Colonic mucosa (tissue), 4 donors: ENCODE results near the gene TMEM213. TPM values are rescaled to one million over a fixed set of nuclear protein-coding genes. Genes with fewer than 3 reads are reported as not detected.

Source experiments
- DNase-seq: peaks from one replicate; pipeline ENCODE4 v3.0.0-alpha.2; 2020
- H3K27ac ChIP-seq: fragments of 200-600 bp; one replicate; pipeline ENCODE4 v1.8.0; 2021
- H3K27me3 ChIP-seq: fragments of 200-600 bp; one replicate; pipeline ENCODE4 v1.8.0; 2021
- H3K36me3 ChIP-seq: fragments of 200-600 bp; one replicate; pipeline ENCODE4 v1.8.0; 2021
- H3K4me1 ChIP-seq: fragments of 200-600 bp; one replicate; pipeline ENCODE4 v1.8.0; 2021; ENCODE audit warnings: mild to moderate bottlenecking
- H3K4me3 ChIP-seq: fragments of 200-600 bp; one replicate; pipeline ENCODE4 v1.8.0; 2021
- H3K9ac ChIP-seq, 2 donors: one replicate each; pipeline ENCODE4 v1.7.0; 2013; ENCODE audit warnings: control low read depth in 2 of 2, low read depth in 2 of 2, low read length in 2 of 2
- H3K9me3 ChIP-seq: fragments of 200-600 bp; one replicate; pipeline ENCODE4 v1.8.0; 2021
- CTCF ChIP-seq: fragments of 200-600 bp; IDR thresholded peaks from one replicate; pipeline ENCODE4 v1.8.0; 2022; ENCODE audit warnings: antibody characterized with exemption, mild to moderate bottlenecking
- intact Hi-C: fragments of 100-400 bp; cut with DNase I; formaldehyde crosslinking; loops from one replicate; pipeline ENCODE4 v1.14.1; 2022
- total RNA-seq, 2 donors: library from RNA; stranded (reverse); fragmentation: NEBNext Ultra II Directional in 1 of 2; extraction: Animal tissue kit (Norgen Biotek cat#: 25700) in 1 of 2; gene quantifications; one replicate each; pipeline ENCODE4 v1.2.1, GENCODE V29; 2021
- donor health status: healthy.
- donor health status: DM: no; HTN: no; CAD: no.
- donor health status: DM: no; HTN: no; CAD: no.

Gene TMEM213
- total RNA-seq, 2 donors from 2014 or later = not detected

- H3K27ac ChIP-seq = no peak overlapping the region
- H3K9ac ChIP-seq = no peak overlapping the region
- H3K36me3 ChIP-seq = no peaks in the 10 kb centered on the region
- H3K27me3 ChIP-seq = no peaks in the 10 kb centered on the region
- no peak for TF ChIP-seq CTCF
- intact Hi-C loops = no loop called here
- H3K4me1 ChIP-seq = no peaks in the 10 kb centered on the region
- no peak for DNase-seq
- H3K9me3 ChIP-seq = no peaks in the 10 kb centered on the region
- no peak overlapping the region for H3K4me3 ChIP-seq
These were observed 31.5 kb downstream of the TMEM213 start for GRCh38 chr7:138829335-138829734.

- TF ChIP-seq CTCF = no peak
- Histone ChIP-seq H3K9me3 (no peaks in the 10 kb centered on the region), H3K4me3 (no peak overlapping the region), H3K4me1 (no peaks in the 10 kb centered on the region), H3K9ac (no peak overlapping the region), H3K27ac (no peak overlapping the region), H3K36me3 (no peaks in the 10 kb centered on the region), H3K27me3 (no peaks in the 10 kb centered on the region)
- no peak for DNase-seq
- intact Hi-C loops = no loop called here
These were observed 35.2 kb downstream of the TMEM213 start for GRCh38 chr7:138832966-138833365.

GRCh38 chr7:138833596-138833995 is 35.8 kb downstream of the TMEM213 start:
- H3K9ac ChIP-seq = no peak overlapping the region
- DNase-seq = no peak
- no peaks in the 10 kb centered on the region for H3K9me3 ChIP-seq
- H3K4me1 ChIP-seq = no peaks in the 10 kb centered on the region
- intact Hi-C loops = no loop called here
- no peaks in the 10 kb centered on the region for H3K36me3 ChIP-seq
- H3K27ac ChIP-seq = no peak overlapping the region
- no peak overlapping the region for H3K4me3 ChIP-seq
- TF ChIP-seq CTCF = no peak
- H3K27me3 ChIP-seq = no peaks in the 10 kb centered on the region

GRCh38 chr7:138834583-138834982 is 36.8 kb downstream of the TMEM213 start:
- no peaks in the 10 kb centered on the region for H3K9me3 ChIP-seq
- no peaks in the 10 kb centered on the region for H3K4me1 ChIP-seq
- H3K27me3 ChIP-seq = no peaks in the 10 kb centered on the region
- TF ChIP-seq CTCF = no peak
- intact Hi-C loops = no loop called here
- no peak overlapping the region for H3K9ac ChIP-seq
- DNase-seq = no peak
- H3K27ac ChIP-seq = no peak overlapping the region
- H3K4me3 ChIP-seq = no peak overlapping the region
- H3K36me3 ChIP-seq = no peaks in the 10 kb centered on the region

GRCh38 chr7:138835087-138835486 is 37.3 kb downstream of the TMEM213 start:
- Histone ChIP-seq H3K4me1 (no peaks in the 10 kb centered on the region), H3K9me3 (no peaks in the 10 kb centered on the region), H3K9ac (no peak overlapping the region), H3K4me3 (no peak overlapping the region), H3K27ac (no peak overlapping the region), H3K27me3 (no peaks in the 10 kb centered on the region), H3K36me3 (no peaks in the 10 kb centered on the region)
- DNase-seq = no peak
- intact Hi-C loops = no loop called here
- no peak for TF ChIP-seq CTCF

GRCh38 chr7:138837627-138838026 is 39.8 kb downstream of the TMEM213 start:
- Histone ChIP-seq H3K9me3 (no peaks in the 10 kb centered on the region), H3K36me3 (no peaks in the 10 kb centered on the region), H3K4me1 (no peaks in the 10 kb centered on the region), H3K9ac (no peak overlapping the region), H3K27me3 (no peaks in the 10 kb centered on the region), H3K4me3 (no peak overlapping the region), H3K27ac (no peak overlapping the region)
- no peak for DNase-seq
- intact Hi-C loops = no loop called here
- no peak for TF ChIP-seq CTCF
